IPS-18c (cell line): ENCODE data around the gene PDZRN4.
"Not testable (repeated sequence)": the region's sequence is repeated elsewhere in the genome, so short reads cannot be mapped to it uniquely, and the experiment has no call there.

Experiments used
- H3K4me3 ChIP-seq: 2 replicates; pipeline ENCODE4 v1.7.0; 2013; ENCODE audit warnings: low read depth, mild to moderate bottlenecking, low read length, moderate library complexity; ENCODE audit not compliant: insufficient read depth
- H3K9me3 ChIP-seq: one replicate; pipeline ENCODE4 v1.6.1; 2013; ENCODE audit warnings: mild to moderate bottlenecking, low read length, moderate library complexity; ENCODE audit not compliant: control insufficient read depth, insufficient read depth

PDZRN4 gene

GRCh38 chr12:41536813-41537490 lies 348.8 kb downstream of the PDZRN4 start:
- H3K4me3 ChIP-seq: no peak overlapping the region
- peaks cover 2% of the 10 kb centered on the region for H3K9me3 ChIP-seq

GRCh38 chr12:41537522-41537921 lies 349.4 kb downstream of the PDZRN4 start:
- peaks cover 2% of the 10 kb centered on the region for H3K9me3 ChIP-seq
- H3K4me3 ChIP-seq: no peak overlapping the region

- H3K4me3 ChIP-seq: no peak overlapping the region
- peaks cover 2% of the 10 kb centered on the region for H3K9me3 ChIP-seq
These were observed 357.6 kb downstream of the PDZRN4 start for GRCh38 chr12:41545761-41546160.

GRCh38 chr12:41547071-41547470 lies 359.0 kb downstream of the PDZRN4 start:
- H3K9me3 ChIP-seq, H3K4me3 ChIP-seq: not testable (repeated sequence)

GRCh38 chr12:41548926-41549325 lies 360.8 kb downstream of the PDZRN4 start:
- Histone ChIP-seq H3K9me3 (no peaks in the 10 kb centered on the region), H3K4me3 (no peak overlapping the region)

GRCh38 chr12:41552588-41552987 lies 364.5 kb downstream of the PDZRN4 start:
- no peak overlapping the region for H3K4me3 ChIP-seq
- H3K9me3 ChIP-seq: no peaks in the 10 kb centered on the region

GRCh38 chr12:41556176-41556575 lies 368.1 kb downstream of the PDZRN4 start:
- H3K9me3 ChIP-seq: no peaks in the 10 kb centered on the region
- H3K4me3 ChIP-seq: no peak overlapping the region

- Histone ChIP-seq H3K9me3 (no peaks in the 10 kb centered on the region), H3K4me3 (no peak overlapping the region)
These were observed 369.2 kb downstream of the PDZRN4 start for GRCh38 chr12:41557344-41557743.

GRCh38 chr12:41558671-41559070 lies 370.6 kb downstream of the PDZRN4 start:
- Histone ChIP-seq H3K9me3 (no peaks in the 10 kb centered on the region), H3K4me3 (no peak overlapping the region)

- no peaks in the 10 kb centered on the region for H3K9me3 ChIP-seq
- no peak overlapping the region for H3K4me3 ChIP-seq
These were observed 374.9 kb downstream of the PDZRN4 start for GRCh38 chr12:41563051-41563450.

- H3K9me3 ChIP-seq: no peaks in the 10 kb centered on the region
These were observed 376.7 kb downstream of the PDZRN4 start for GRCh38 chr12:41564816-41565215.

GRCh38 chr12:41566703-41567102 lies 378.6 kb downstream of the PDZRN4 start:
- Histone ChIP-seq H3K4me3 (no peak overlapping the region), H3K9me3 (no peaks in the 10 kb centered on the region)

More at GRCh38 chr12:41564816-41565215, 376.7 kb downstream of the PDZRN4 start:
- no peak overlapping the region for H3K4me3 ChIP-seq

GRCh38 chr12:41573445-41573844 lies 385.3 kb downstream of the PDZRN4 start:
- Histone ChIP-seq H3K9me3 (no peaks in the 10 kb centered on the region), H3K4me3 (no peak overlapping the region)

- no peak overlapping the region for H3K4me3 ChIP-seq
- H3K9me3 ChIP-seq: no peaks in the 10 kb centered on the region
These were observed 388.8 kb downstream of the PDZRN4 start for GRCh38 chr12:41576925-41577324.

- no peaks in the 10 kb centered on the region for H3K9me3 ChIP-seq
- H3K4me3 ChIP-seq: no peak overlapping the region
These were observed 389.9 kb downstream of the PDZRN4 start for GRCh38 chr12:41577995-41578394.

GRCh38 chr12:41585784-41586183 lies 397.7 kb downstream of the PDZRN4 start:
- Histone ChIP-seq H3K9me3 (no peaks in the 10 kb centered on the region), H3K4me3 (no peak overlapping the region)

GRCh38 chr12:41587574-41587973 lies 399.5 kb downstream of the PDZRN4 start:
- no peaks in the 10 kb centered on the region for H3K9me3 ChIP-seq
- no peak overlapping the region for H3K4me3 ChIP-seq

GRCh38 chr12:41589878-41590277 lies 401.8 kb downstream of the PDZRN4 start:
- Histone ChIP-seq H3K9me3 (no peaks in the 10 kb centered on the region), H3K4me3 (no peak overlapping the region)

GRCh38 chr12:41596190-41596589 lies 408.1 kb downstream of the PDZRN4 start:
- Histone ChIP-seq H3K4me3 (no peak overlapping the region), H3K9me3 (no peaks in the 10 kb centered on the region)
